M059J (cell line): ENCODE data around the gene DTYMK. TPM values are rescaled to one million over a fixed set of nuclear protein-coding genes. Genes with fewer than 3 reads are reported as not detected.
"Not testable (repeated sequence)": the region's sequence is repeated elsewhere in the genome, so short reads cannot be mapped to it uniquely, and the experiment has no call there.

ENCODE experiments used
- DNase-seq: peaks from one replicate; pipeline ENCODE4 v3.0.0-alpha.2; 2012; ENCODE audit warnings: low read depth
- total RNA-seq: library from RNA; depleted of rRNA; stranded (reverse); fragments of >200 nt; shearing (Covaris generic); gene quantifications from 2 replicates; pipeline ENCODE4 v1.2.3, GENCODE V29; 2014

Gene DTYMK
- total RNA-seq, 1 experiment from 2014 or later = 49.3 TPM

DNA sequence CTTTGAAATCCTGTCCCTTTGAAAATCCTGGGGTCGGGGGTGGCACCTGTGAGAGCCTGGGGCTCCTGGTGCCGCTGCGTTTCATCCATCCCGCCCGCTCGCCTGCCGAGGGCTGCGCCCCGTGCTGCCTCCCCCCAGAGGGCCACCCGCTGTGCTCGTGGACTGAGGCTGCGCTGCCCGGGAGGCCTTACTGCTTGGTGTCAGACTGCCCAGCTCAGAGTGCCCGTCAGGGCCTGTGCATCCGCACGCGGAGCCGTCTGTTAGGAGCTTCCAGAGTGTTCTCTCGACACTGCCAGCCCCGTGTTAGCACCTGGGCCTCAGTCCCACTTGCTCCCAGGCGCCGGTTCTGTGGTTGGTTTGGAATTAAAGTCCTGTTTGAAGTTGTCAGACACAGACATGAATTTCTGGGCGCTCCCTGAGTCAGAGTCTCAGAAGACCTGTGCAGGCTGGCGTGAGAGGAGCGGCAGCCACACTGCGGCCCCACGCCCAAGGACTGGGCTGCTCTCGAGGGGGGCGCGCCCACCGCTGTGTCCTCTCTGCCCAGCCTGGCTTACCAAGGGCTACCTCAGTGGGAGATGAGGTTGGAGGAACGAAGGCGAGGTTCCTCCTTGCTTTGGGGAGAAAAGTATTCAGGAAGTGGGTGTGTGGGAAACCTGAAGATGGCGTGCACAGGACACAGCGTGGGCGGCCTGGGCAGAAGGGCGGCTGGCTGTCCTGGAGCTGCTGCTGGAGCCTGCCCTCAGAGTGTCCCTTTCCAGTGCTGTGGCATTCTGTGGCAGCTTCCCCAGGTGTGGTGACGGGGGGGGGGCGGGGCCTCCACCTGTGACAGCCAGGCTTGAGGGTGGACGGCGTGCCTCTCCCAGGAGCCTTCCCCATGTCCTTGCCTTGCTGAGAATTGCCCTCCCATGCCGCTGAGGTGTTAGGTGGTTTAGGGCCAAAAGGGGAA lies 14.1 kb downstream of the DTYMK start:
- DNase-seq = no peak

DNA sequence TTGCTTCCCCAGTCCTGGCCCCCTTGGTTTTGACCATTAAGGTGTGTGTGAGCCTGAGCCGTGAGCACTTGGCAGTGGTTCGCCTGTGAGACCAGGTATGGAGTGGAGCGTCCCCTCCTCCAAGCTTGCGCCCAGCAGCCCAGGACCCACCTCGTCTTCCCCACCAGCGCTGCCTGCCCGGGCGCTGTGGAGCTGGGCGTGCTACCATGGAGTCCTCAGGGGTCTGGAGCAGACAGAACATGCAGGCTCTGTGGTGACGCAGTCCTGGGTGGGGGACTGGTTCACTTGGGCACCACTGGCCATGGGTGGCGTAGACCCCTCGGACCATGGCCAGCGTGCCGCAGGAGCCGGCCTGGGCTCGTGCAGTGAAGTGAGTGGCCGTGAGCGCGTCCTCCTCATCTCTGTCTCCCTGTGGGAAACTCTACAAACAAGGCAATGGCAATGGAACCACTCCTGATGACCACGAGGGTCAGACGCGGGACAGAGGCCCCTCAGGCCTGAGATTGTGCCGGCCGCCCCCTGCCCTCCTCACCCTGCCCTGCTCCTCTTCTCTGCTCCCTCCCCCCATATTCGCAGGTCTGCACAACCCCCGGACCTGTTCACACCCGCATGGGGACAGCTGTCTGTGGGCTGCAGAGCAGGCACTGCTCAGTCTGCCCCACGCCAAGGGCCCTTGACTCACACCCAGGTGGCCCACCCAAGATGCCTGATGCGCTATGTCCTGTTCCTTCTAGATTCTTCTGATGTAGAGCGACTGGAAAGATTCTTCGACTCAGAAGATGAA lies 15.0 kb downstream of the DTYMK start:
- DNase-seq = no peak

- DNase-seq = no peak
Measured at GRCh38 chr2:241670333-241671110, 16.1 kb downstream of the DTYMK start.

DNA sequence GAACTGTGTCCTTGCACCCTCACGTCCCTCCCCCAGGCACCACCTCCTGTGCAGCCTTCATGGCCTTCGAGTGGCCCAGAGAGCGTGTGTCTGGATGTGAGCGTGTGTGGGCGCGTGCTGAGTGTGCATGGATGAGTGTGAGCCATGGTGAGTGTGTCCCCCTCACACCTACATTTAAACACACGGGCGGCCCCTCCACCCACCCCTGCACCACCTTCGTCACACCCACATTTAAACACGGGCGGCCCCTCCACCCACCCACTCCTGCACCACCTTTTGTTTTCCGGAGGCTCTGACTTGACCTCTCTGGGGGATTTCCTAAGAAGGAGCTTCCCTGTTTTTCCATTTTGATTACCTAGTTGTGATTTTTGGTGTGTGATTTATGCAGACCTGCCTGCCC lies 17.8 kb downstream of the DTYMK start:
- DNase-seq = no peak

- DNase-seq = no peak
Measured at GRCh38 chr2:241668354-241668753, 18.3 kb downstream of the DTYMK start.

DNA sequence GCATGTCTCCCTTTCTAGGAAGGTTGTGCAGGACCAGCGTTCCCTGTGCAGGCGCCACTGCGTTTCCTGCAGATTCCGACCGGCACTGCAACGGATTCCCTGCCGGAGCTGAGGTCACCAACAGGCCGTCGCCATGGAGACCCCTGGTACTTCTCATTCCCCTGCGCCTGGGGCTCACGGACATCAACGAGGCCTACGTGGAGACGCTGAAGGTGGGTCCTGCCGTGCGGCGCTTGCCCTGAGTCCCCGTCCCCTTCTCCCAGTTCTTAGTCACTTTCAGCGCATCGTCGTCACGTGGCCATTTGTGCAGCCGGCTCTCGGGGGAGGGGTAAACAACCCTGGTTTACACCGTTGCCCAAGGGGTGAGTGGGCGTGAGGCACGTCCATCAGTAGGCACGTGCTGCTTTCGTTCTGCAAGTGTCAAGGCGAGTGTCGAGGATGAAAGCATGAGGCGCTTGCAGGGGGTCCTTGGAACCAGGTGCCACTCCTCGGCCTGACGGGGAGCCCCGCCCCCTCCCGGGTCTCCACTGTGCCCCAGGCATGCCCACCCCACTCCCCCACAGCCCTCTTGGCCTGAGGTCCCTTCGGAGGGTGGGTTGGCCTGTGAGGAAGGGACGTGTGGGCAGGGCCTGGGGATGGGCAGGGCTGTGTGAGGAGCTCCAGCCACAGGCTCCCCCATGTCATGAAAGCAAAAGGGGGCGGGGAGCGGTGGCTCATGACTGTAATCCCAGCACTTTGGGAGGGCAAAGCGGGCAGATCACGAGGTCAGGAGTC lies 19.8 kb downstream of the DTYMK start:
- no peak for DNase-seq

GRCh38 chr2:241665731-241666440 lies 20.7 kb downstream of the DTYMK start:
- no peak for DNase-seq

DNA sequence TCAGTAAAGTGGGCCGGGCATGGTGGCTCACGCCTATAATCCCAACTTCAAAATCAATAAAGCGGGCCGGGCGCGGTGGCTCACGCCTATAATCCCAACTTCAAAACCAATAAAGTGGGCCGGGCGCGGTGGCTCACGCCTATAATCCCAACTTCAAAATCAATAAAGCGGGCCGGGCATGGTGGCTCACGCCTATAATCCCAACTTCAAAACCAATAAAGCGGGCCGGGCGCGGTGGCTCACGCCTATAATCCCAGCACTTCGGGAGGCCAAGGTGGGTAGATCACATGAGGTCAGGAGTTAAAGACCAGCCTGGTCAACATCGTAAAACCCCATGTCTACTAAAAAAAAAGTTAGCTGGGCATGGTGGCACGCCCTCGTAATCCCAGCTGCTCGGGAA lies 23.9 kb downstream of the DTYMK start:
- DNase-seq = not testable (repeated sequence)

- no peak for DNase-seq
Measured at GRCh38 chr2:241660593-241661213, 25.9 kb downstream of the DTYMK start.

DNA sequence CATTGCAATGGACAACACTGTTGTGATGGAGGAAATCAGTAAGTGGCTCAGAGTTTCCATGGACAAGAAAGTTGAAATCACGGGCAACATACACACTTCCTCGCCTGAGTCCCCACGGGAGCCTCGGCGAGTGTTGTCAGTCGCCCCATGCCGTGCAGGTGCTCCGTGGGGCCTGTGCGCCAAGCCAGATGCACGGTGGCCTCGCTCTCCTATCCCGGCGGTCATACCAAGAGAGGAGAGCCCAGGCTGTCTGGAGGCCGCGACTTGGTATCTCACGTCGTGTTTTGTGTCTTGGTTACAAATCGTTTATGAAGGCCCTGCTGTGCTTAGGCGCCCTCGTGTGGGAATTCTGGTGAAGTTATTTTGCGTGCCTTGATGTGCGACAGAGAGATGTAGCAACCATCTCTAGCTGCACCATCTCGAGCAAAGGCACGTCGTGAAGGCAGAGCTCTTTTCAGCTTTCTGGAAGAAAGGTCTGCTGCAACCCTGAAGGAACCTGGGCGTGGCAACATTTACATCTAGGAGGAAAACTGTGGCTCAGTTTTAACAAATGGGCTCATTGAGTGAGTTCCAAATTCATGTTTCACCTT lies 27.4 kb downstream of the DTYMK start:
- peak; percentile 34 for DNase-seq

GRCh38 chr2:241658296-241658695 lies 28.3 kb downstream of the DTYMK start:
- DNase-seq = no peak

DNA sequence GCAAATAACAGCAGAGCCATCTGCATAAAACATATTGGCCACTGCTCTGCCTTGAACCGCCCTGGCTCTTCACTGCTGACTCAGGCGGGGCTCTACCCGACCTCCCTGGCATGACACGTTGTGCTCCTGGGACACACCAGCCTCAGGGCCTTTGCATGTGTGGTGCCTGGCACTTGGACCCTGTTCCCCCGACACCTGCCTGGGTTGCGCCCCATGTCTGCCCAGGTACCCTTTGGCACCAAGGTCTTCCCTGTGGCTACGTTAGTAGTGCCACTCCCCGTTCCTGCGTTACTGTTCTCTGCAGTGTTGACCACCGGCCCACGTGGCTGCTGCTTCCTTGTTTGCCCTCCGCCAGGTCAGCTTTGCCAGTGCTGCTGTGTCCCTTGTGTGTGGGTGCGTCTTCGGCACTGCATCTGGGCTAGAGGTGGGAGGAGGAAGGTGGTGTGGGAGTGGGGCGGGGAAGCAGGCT lies 28.8 kb downstream of the DTYMK start:
- no peak for DNase-seq

GRCh38 chr2:241656190-241656741 lies 30.3 kb downstream of the DTYMK start:
- DNase-seq = no peak

GRCh38 chr2:241655516-241656189 lies 31.0 kb downstream of the DTYMK start:
- no peak for DNase-seq

DNA sequence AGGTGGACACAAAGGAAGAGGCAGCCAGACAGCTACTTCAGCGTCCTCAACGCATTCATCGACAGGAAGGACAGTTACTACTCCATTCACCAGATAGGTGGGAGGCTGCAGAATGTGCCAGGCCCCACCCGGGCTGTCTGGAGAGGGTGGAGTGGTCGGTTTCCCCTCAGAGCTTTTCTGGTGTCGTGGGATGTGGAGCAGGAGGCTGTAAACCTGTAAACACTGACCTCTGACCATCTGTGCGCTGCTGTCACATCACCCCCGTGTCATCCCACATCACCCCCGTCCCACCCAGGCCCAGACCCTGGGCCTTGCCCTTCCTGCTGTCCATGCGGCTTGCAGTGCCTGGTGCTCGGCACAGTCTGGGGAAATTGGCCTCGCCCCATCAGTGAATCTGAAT lies 32.1 kb downstream of the DTYMK start:
- no peak for DNase-seq

- no peak for DNase-seq
Measured at GRCh38 chr2:241653210-241653750, 33.3 kb downstream of the DTYMK start.

- DNase-seq = no peak
Measured at GRCh38 chr2:241652722-241653121, 33.9 kb downstream of the DTYMK start.

- no peak for DNase-seq
Measured at GRCh38 chr2:241652142-241652541, 34.5 kb downstream of the DTYMK start.
